Measurements from ENCODE around the gene GRIK3. TPM values are rescaled to one million over a fixed set of nuclear protein-coding genes. Genes with fewer than 3 reads are reported as not detected.
"Not testable (repeated sequence)": the region's sequence is repeated elsewhere in the genome, so short reads cannot be mapped to it uniquely, and the experiment has no call there.

GRIK3 gene
- total RNA-seq, 2 experiments from 2014 or later = 16.3 to 55.0 TPM

DNA sequence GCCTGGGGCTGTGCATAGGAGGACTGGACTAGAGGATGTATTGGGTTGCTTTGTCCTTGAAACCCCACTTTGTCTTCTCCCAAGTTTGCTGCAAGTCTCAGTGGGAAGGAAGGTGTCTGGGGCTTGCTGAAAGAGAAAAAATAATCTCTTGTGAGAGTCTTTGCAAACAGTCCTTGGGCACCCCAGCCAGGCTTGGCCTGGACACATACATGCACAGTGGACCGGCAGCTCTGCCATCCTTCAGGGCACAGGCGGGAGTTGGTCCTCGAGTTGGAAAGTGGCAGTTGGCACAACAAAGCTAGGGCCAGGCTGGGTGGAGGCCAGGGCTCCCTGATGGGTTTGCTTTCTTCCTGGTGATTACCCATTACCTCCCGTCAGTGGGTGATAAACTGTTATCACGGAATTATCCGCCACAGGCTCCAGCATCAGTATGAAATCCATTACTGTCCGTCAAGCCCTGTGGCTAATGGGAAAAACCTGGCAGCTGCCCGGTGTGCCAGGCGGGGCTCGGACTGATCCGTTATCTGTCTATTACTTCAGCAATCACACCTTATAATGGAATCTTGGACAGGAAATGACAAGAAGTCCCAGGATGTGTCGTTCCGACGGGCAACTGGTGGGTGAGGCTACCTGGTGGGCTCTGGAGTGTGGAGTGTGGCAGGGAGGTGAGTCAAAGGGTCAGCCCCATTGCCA is 265.7 kb downstream of the GRIK3 start:
- intact Hi-C loops (cut with micrococcal nuclease; ENCODE audit: unreplicated experiment) = no loop called here
- POLR2A ChIA-PET = interaction anchor here (0.5 kb wide), 1 partner anchor 772 kb away, joined by 3 read pairs; no protein-coding TSS in a partner anchor

DNA sequence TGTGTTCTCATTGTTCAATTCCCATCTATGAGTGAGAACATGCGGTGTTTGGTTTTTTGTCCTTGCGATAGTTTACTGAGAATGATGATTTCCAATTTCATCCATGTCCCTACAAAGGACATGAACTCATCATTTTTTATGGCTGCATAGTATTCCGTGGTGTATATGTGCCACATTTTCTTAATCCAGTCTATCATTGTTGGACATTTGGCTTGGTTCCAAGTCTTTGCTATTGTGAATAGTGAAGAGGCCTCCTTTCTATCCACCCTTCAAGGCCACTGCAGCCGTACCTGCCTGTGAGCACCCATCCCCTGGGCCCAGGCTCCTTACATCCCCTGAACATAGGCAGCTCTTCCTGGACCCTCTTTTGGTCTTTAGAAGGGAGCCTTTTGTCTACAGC is 266.9 kb downstream of the GRIK3 start:
- H3K9me3 ChIP-seq (ENCODE audit: low read length); H3K4me1 ChIP-seq (ENCODE audit: insufficient read depth, low read length, poor library complexity, severe bottlenecking); H3K79me2 ChIP-seq (ENCODE audit: insufficient read depth, low read depth, low read length); H3K9me2 ChIP-seq (ENCODE audit: insufficient read depth, low read length); POLR2A ChIA-PET; H2AFZ ChIP-seq (ENCODE audit: low read length); H3K27ac ChIP-seq (ENCODE audit: low read depth, low read length, poor library complexity, severe bottlenecking); H3K36me3 ChIP-seq (ENCODE audit: insufficient read depth, low read length); H3K4me2 ChIP-seq (ENCODE audit: low read length); H4K20me1 ChIP-seq (ENCODE audit: insufficient read depth, low read length); CTCF ChIA-PET (ENCODE audit: unreplicated experiment); H3K4me3 ChIP-seq (ENCODE audit: low read depth, low read length, poor library complexity, severe bottlenecking); BruUV-seq (replicated peaks); DNase-seq (ENCODE audit: low spot score); intact Hi-C loops (cut with micrococcal nuclease; ENCODE audit: unreplicated experiment): not testable (repeated sequence)

More for the DNA sequence above, 265.7 kb downstream of the GRIK3 start:
- no peak overlapping the region for H3K4me2 ChIP-seq (ENCODE audit: low read length)
- H3K4me3 ChIP-seq (ENCODE audit: low read depth, low read length, poor library complexity, severe bottlenecking) = no peak overlapping the region
- no peaks in the 10 kb centered on the region for H3K36me3 ChIP-seq (ENCODE audit: insufficient read depth, low read length)
- H3K79me2 ChIP-seq (ENCODE audit: insufficient read depth, low read depth, low read length) = no peaks in the 10 kb centered on the region
- no peak for DNase-seq (ENCODE audit: low spot score)
- no peaks in the 10 kb centered on the region for H3K9me2 ChIP-seq (ENCODE audit: insufficient read depth, low read length)
- no peaks in the 10 kb centered on the region for H3K4me1 ChIP-seq (ENCODE audit: insufficient read depth, low read length, poor library complexity, severe bottlenecking)
- H3K27ac ChIP-seq (ENCODE audit: low read depth, low read length, poor library complexity, severe bottlenecking) = no peak overlapping the region
- H4K20me1 ChIP-seq (ENCODE audit: insufficient read depth, low read length) = no peaks in the 10 kb centered on the region
- no peak overlapping the region for H2AFZ ChIP-seq (ENCODE audit: low read length)
- no TSS peak for BruUV-seq (replicated peaks)
- CTCF ChIA-PET (ENCODE audit: unreplicated experiment) = no interaction called here
- TF ChIP-seq, protein P1, sequence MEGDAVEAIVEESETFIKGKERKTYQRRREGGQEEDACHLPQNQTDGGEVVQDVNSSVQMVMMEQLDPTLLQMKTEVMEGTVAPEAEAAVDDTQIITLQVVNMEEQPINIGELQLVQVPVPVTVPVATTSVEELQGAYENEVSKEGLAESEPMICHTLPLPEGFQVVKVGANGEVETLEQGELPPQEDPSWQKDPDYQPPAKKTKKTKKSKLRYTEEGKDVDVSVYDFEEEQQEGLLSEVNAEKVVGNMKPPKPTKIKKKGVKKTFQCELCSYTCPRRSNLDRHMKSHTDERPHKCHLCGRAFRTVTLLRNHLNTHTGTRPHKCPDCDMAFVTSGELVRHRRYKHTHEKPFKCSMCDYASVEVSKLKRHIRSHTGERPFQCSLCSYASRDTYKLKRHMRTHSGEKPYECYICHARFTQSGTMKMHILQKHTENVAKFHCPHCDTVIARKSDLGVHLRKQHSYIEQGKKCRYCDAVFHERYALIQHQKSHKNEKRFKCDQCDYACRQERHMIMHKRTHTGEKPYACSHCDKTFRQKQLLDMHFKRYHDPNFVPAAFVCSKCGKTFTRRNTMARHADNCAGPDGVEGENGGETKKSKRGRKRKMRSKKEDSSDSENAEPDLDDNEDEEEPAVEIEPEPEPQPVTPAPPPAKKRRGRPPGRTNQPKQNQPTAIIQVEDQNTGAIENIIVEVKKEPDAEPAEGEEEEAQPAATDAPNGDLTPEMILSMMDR (conservative IDR thresholded peaks at IDR 0.05; ENCODE audit: low read length) = no peak
- TF ChIP-seq EZH2phosphoT487 (IDR thresholded peaks at IDR 0.05; ENCODE audit: borderline replicate concordance, low read depth, low read length) = no peak
- H3K9me3 ChIP-seq (ENCODE audit: low read length) = no peaks in the 10 kb centered on the region

DNA sequence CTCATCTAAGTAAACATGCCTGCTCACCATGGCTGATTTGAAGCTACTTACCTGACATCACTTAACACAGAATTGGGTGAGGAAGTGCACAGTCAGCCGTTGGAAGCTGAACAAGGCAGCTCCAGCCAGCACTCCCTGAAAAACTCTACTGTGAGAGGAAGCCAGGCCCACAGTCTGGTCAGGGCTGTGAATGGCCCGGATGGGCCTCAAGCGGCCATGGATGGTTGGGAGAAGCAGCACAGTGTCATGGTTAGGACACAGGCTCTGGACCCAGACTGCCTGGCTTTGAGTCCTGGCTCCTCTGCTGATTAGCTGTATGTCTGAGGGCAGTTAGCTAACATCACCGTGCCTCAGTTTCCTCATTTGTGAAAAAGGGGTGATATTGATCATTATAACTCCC is 267.8 kb downstream of the GRIK3 start:
- Histone ChIP-seq H3K9me3 (ENCODE audit: low read length) (no peaks in the 10 kb centered on the region), H3K4me1 (ENCODE audit: insufficient read depth, low read length, poor library complexity, severe bottlenecking) (no peaks in the 10 kb centered on the region), H3K27ac (ENCODE audit: low read depth, low read length, poor library complexity, severe bottlenecking) (no peak overlapping the region), H3K79me2 (ENCODE audit: insufficient read depth, low read depth, low read length) (no peaks in the 10 kb centered on the region), H2AFZ (ENCODE audit: low read length) (0 out of 2 replicates have a peak overlapping the region, but pooled peaks have one; percentile 6), H3K4me2 (ENCODE audit: low read length) (no peak overlapping the region), H3K4me3 (ENCODE audit: low read depth, low read length, poor library complexity, severe bottlenecking) (no peak overlapping the region), H4K20me1 (ENCODE audit: insufficient read depth, low read length) (no peaks in the 10 kb centered on the region), H3K36me3 (ENCODE audit: insufficient read depth, low read length) (no peaks in the 10 kb centered on the region), H3K9me2 (ENCODE audit: insufficient read depth, low read length) (no peaks in the 10 kb centered on the region)
- ChIA-PET CTCF (ENCODE audit: unreplicated experiment) (no interaction called here), POLR2A (no interaction called here)
- intact Hi-C loops (cut with micrococcal nuclease; ENCODE audit: unreplicated experiment) = no loop called here
- no peak for DNase-seq (ENCODE audit: low spot score)
- BruUV-seq (replicated peaks) = no TSS peak
- no peak for TF ChIP-seq EZH2phosphoT487 (IDR thresholded peaks at IDR 0.05; ENCODE audit: borderline replicate concordance, low read depth, low read length)
- TF ChIP-seq, protein P1 (conservative IDR thresholded peaks at IDR 0.05; ENCODE audit: low read length) = no peak

Measured in OCI-LY7 (cell line).